Measurements from ENCODE around the gene ELMOD1.

GRCh38 chr11:107669893-107670601, 79.1 kb downstream of the ELMOD1 start:
- TF ChIP-seq USF2 (IDR thresholded peaks at IDR 0.05; ENCODE audit: low read depth, low read length), result no peak
- TF ChIP-seq CTCF (conservative IDR thresholded peaks at IDR 0.05; ENCODE audit: low read depth, low read length), result no peak
- no peak for TF ChIP-seq MAZ (IDR thresholded peaks at IDR 0.05; ENCODE audit: borderline replicate concordance, low read depth, low read length)
